Natural killer cell (primary cell): ENCODE data around the gene PC. TPM values are rescaled to one million over a fixed set of nuclear protein-coding genes. Genes with fewer than 3 reads are reported as not detected.
A peak's percentile ranks its signal among the peaks of the same experiment; 100 is the strongest.

Source experiments
- ATAC-seq, 3 donors: fragments of 150-1000 bp in 2 of 3; fragments of 200-7000 bp in 1 of 3; cut with Tn5 transposase; 1 replicate in 1 of 3; 2 replicates in 2 of 3; pipeline ENCODE4 v1.10.0; 2021; ENCODE audit warnings: mild to moderate bottlenecking in 2 of 3, moderate library complexity in 2 of 3
- DNase-seq, 2 donors: peaks; one replicate each; pipeline versions ENCODE4 v3.0.0 to v3.0.0-alpha.2; 2013 to 2021; ENCODE audit warnings: mixed read lengths in 1 of 2
- H3K27ac ChIP-seq: one replicate; pipeline ENCODE4 v1.5.1; 2013; ENCODE audit warnings: mild to moderate bottlenecking, low read length
- H3K27me3 ChIP-seq: one replicate; pipeline ENCODE4 v1.6.1; 2013; ENCODE audit warnings: low read length; ENCODE audit not compliant: control insufficient read depth, insufficient read depth
- H3K36me3 ChIP-seq: one replicate; pipeline ENCODE4 v1.6.1; 2013; ENCODE audit warnings: low read length; ENCODE audit not compliant: control insufficient read depth, insufficient read depth
- H3K4me1 ChIP-seq: one replicate; pipeline ENCODE4 v1.6.1; 2013; ENCODE audit warnings: low read length; ENCODE audit not compliant: control insufficient read depth, insufficient read depth
- H3K4me3 ChIP-seq: one replicate; pipeline ENCODE4 v1.5.1; 2013; ENCODE audit warnings: low read length
- H3K9me3 ChIP-seq: one replicate; pipeline ENCODE4 v1.6.1; 2013; ENCODE audit warnings: low read length; ENCODE audit not compliant: control insufficient read depth, insufficient read depth
- H3K27ac Mint-ChIP-seq, 2 donors: one replicate each; pipeline ENCODE4 v1.8.0; 2022; ENCODE audit warnings: mild to moderate bottlenecking in 2 of 2, mixed read lengths in 2 of 2, moderate library complexity in 1 of 2
- H3K27me3 Mint-ChIP-seq, 2 donors: one replicate each; pipeline ENCODE4 v1.8.0; 2022; ENCODE audit warnings: low read depth in 2 of 2, mixed read lengths in 2 of 2
- H3K36me3 Mint-ChIP-seq: one replicate; pipeline ENCODE4 v1.8.0; 2022; ENCODE audit warnings: mixed read lengths
- H3K4me1 Mint-ChIP-seq, 2 donors: one replicate each; pipeline ENCODE4 v1.8.0; 2022; ENCODE audit warnings: mixed read lengths in 2 of 2
- H3K4me3 Mint-ChIP-seq: one replicate; pipeline ENCODE4 v1.8.0; 2022; ENCODE audit warnings: mild to moderate bottlenecking, moderate library complexity, mixed read lengths
- H3K9me3 Mint-ChIP-seq, 2 donors: one replicate each; pipeline ENCODE4 v1.8.0; 2022; ENCODE audit warnings: mixed read lengths in 2 of 2
- WGBS: methylation state at CpG from one replicate; pipeline ENCODE4 v1.1.7; 2013; ENCODE audit warnings: missing lambda C conversion rate; ENCODE audit not compliant: insufficient coverage; 5-methylcytosine and 5-hydroxymethylcytosine counted together
- intact Hi-C: fragments of 100-400 bp; cut with micrococcal nuclease; formaldehyde crosslinking; loops from one replicate; pipeline ENCODE4 v1.14.2; 2022
- total RNA-seq, 4 donors: library from RNA; stranded (reverse); fragments of 120-200 nt in 1 of 4; gene quantifications; one replicate each; pipeline versions ENCODE4 v1.2.3 to v1.2.4, GENCODE V29; 2013 to 2022
- TF ChIP-seq, protein P1 (sequence below): fragments of 200-600 bp; IDR thresholded peaks from one replicate; pipeline ENCODE4 v1.8.0; 2022; ENCODE audit warnings: antibody characterized with exemption

The PC gene
- total RNA-seq, 3 donors from 2014 or later (not counting 1 experiment from before 2014, with no cell fraction given), result 4.1 to 5.9 (median 4.6) TPM

DNA sequence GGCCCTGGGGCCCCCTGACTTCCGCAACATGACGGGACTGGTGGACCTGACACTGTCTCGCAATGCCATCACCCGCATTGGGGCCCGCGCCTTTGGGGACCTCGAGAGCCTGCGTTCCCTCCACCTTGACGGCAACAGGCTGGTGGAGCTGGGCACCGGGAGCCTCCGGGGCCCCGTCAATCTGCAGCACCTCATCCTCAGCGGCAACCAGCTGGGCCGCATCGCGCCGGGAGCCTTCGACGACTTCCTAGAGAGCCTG lies 100.3 kb downstream of the PC start:
- peak overlapping the region; percentile 86 for H3K4me3 Mint-ChIP-seq
- Histone ChIP-seq H3K27me3 (no peaks in the 10 kb centered on the region), H3K27ac (no peak overlapping the region), H3K4me3 (no peak overlapping the region), H3K36me3 (no peaks in the 10 kb centered on the region), H3K4me1 (peaks cover 12% of the 10 kb centered on the region), H3K9me3 (no peaks in the 10 kb centered on the region)
- 97% methylated on average over 19 of the region's 19 CpGs for WGBS
- no peaks in the 10 kb centered on the region for H3K36me3 Mint-ChIP-seq
- no peak overlapping the region for H3K27ac Mint-ChIP-seq
- TF ChIP-seq, protein P1, sequence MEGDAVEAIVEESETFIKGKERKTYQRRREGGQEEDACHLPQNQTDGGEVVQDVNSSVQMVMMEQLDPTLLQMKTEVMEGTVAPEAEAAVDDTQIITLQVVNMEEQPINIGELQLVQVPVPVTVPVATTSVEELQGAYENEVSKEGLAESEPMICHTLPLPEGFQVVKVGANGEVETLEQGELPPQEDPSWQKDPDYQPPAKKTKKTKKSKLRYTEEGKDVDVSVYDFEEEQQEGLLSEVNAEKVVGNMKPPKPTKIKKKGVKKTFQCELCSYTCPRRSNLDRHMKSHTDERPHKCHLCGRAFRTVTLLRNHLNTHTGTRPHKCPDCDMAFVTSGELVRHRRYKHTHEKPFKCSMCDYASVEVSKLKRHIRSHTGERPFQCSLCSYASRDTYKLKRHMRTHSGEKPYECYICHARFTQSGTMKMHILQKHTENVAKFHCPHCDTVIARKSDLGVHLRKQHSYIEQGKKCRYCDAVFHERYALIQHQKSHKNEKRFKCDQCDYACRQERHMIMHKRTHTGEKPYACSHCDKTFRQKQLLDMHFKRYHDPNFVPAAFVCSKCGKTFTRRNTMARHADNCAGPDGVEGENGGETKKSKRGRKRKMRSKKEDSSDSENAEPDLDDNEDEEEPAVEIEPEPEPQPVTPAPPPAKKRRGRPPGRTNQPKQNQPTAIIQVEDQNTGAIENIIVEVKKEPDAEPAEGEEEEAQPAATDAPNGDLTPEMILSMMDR, result no peak
- intact Hi-C loops, result no loop called here
- ATAC-seq (no peak), DNase-seq (no peak)
- H3K27me3 Mint-ChIP-seq, result no peaks in the 10 kb centered on the region
- H3K4me1 Mint-ChIP-seq, result peaks cover 0 to 5% of the 10 kb centered on the region in 2 donors
- H3K9me3 Mint-ChIP-seq, result no peaks in the 10 kb centered on the region

DNA sequence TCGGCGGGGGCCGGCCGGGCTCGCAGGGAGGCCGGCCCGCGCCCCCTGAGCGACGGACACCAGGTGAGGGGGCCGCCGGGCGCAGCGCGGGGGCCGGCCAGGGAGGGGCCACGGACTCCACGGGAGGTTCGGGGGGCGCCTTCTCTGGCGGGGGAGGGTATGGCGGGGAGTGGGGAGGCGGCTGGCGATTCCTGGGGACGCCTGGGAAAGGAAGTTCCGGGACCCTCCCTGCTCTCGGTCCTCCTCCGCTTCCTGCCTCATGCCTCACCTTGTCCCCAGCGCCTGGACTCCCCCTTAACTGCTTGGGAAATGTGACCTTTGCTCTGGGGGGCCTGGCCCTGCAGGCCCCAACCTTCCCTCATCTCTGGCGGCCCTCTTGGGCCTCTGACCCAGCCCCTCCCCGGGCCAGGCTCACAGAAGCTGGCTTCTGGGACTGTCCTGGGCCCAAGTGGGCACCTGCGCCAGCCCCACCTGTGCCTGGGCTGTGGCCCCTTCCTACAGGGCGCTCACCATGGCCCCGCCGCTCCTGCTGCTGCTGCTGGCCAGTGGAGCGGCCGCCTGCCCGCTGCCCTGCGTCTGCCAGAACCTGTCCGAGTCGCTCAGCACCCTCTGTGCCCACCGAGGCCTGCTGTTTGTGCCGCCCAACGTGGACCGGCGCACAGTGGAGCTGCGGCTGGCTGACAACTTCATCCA lies 100.8 kb downstream of the PC start:
- H3K4me3 ChIP-seq, result no peak overlapping the region
- no peaks in the 10 kb centered on the region for H3K9me3 ChIP-seq
- H3K36me3 ChIP-seq, result no peaks in the 10 kb centered on the region
- H3K4me1 ChIP-seq, result peaks cover 12% of the 10 kb centered on the region
- Mint-ChIP-seq H3K27me3 (no peaks in the 10 kb centered on the region), H3K27ac (no peak overlapping the region), H3K36me3 (no peaks in the 10 kb centered on the region), H3K4me3 (peak overlapping the region; percentile 86), H3K4me1 (peaks cover 0 to 5% of the 10 kb centered on the region in 2 donors), H3K9me3 (no peaks in the 10 kb centered on the region)
- TF ChIP-seq, protein P1, result no peak
- intact Hi-C loops, result no loop called here
- WGBS, result 40% methylated on average over 46 of the region's 47 CpGs
- H3K27ac ChIP-seq, result no peak overlapping the region
- ATAC-seq, result no peak
- no peak for DNase-seq
- H3K27me3 ChIP-seq, result no peaks in the 10 kb centered on the region

DNA sequence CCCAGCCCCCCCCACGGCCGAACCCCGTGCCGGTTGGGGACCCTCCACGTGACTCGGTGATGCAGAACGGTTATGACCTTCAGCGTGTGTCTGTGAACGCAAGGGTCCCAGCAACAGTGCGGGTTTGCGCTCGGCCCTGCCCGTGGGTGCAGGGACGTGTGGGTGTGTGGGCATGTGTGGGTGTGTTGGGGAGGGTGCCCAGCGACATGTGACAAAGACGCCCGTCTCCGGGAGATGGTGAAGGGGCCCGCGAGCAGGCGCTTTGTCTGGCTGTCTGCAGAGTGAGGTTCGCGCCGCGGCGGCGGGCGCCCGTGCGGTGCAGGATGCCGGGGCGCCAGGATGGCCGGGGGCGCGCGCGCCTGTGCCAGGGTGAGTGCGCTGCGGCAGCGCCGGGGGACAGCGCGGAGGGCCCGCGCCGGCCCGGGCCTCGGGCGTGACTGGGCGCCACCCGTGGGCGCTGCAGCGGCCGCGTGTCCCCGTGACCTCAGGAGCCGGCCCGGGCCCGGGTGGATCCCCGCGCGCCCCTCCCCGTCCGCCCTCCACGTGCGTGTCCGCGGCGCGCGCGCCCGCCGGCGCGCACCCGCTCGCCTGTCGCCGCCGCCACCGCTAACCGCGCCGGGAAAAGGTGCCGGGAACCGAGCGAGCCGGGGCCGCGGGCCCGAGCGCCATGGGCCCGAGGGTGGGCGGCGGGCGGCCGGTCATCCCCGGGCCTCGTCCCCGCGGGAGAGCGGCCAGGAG lies 101.5 kb downstream of the PC start, which contains the start of gene LRFN4:
Gene LRFN4, plus strand, starts transcription at position 569 of the 738 bp plus-strand sequence. CDS start 681 bp downstream, outside the sequence.
- ATAC-seq, result peak; percentile 66 to 73 (median 68)
- no peaks in the 10 kb centered on the region for H3K27me3 Mint-ChIP-seq
- under 1% methylated on average over 103 of the region's 103 CpGs for WGBS
- no peaks in the 10 kb centered on the region for H3K9me3 Mint-ChIP-seq
- TF ChIP-seq, protein P1, result no peak
- Histone ChIP-seq H3K27ac (peak within 1 kb of the TSS; percentile 78), H3K9me3 (no peaks in the 10 kb centered on the region), H3K36me3 (no peaks in the 10 kb centered on the region), H3K4me1 (peaks cover 12% of the 10 kb centered on the region), H3K4me3 (peak within 1 kb of the TSS; percentile 81), H3K27me3 (no peaks in the 10 kb centered on the region)
- peaks cover 0 to 5% of the 10 kb centered on the region in 2 donors for H3K4me1 Mint-ChIP-seq
- peak within 1 kb of the TSS in 1 of 2 donors; percentile 59 for H3K27ac Mint-ChIP-seq
- intact Hi-C loops, result no loop called here
- H3K4me3 Mint-ChIP-seq, result peak within 1 kb of the TSS; percentile 86
- peak; percentile 51 to 78 for DNase-seq
- no peaks in the 10 kb centered on the region for H3K36me3 Mint-ChIP-seq
